GM23248 (cell line): ENCODE measurements around the gene SLC1A2. TPM values are rescaled to one million over a fixed set of nuclear protein-coding genes. Genes with fewer than 3 reads are reported as not detected.

Experiments used
- DNase-seq: peaks from one replicate; pipeline ENCODE4 v3.0.0-alpha.2; 2015
- H2AFZ ChIP-seq: fragments of 200-600 bp; sonication (generic); 2 replicates; pipeline ENCODE4 v1.6.1; 2016; ENCODE audit warnings: antibody characterized with exemption
- H3F3A ChIP-seq: fragments of 200-600 bp; sonication (generic); 2 replicates; pipeline ENCODE4 v1.6.1; 2016; ENCODE audit warnings: mild to moderate bottlenecking, antibody characterized with exemption, mixed run types; ENCODE audit not compliant: insufficient read depth
- H3K27ac ChIP-seq: fragments of 200-600 bp; sonication (generic); 2 replicates; pipeline ENCODE4 v1.5.1; 2016; ENCODE audit warnings: mild to moderate bottlenecking
- H3K27me3 ChIP-seq: fragments of 200-600 bp; sonication (generic); replicated peaks from 2 replicates; pipeline ENCODE4 v1.6.1; 2016; ENCODE audit warnings: mild to moderate bottlenecking; ENCODE audit not compliant: insufficient read depth
- H3K36me3 ChIP-seq: fragments of 200-600 bp; sonication (generic); 2 replicates; pipeline ENCODE4 v1.6.1; 2016; ENCODE audit warnings: low read depth, mild to moderate bottlenecking
- H3K4me1 ChIP-seq: fragments of 200-600 bp; sonication (generic); 2 replicates; pipeline ENCODE4 v1.6.1; 2016; ENCODE audit warnings: mild to moderate bottlenecking; ENCODE audit not compliant: insufficient read depth
- H3K4me2 ChIP-seq: fragments of 200-600 bp; sonication (generic); one replicate; pipeline ENCODE4 v1.6.1; 2016; ENCODE audit warnings: mild to moderate bottlenecking; ENCODE audit not compliant: unreplicated experiment
- H3K4me3 ChIP-seq: fragments of 200-600 bp; sonication (generic); 2 replicates; pipeline ENCODE4 v1.5.1; 2016; ENCODE audit warnings: mild to moderate bottlenecking
- H3K79me2 ChIP-seq: fragments of 200-600 bp; sonication (generic); 2 replicates; pipeline ENCODE4 v1.6.1; 2016; ENCODE audit warnings: mild to moderate bottlenecking; ENCODE audit not compliant: insufficient read depth
- H3K9ac ChIP-seq: fragments of 200-600 bp; sonication (generic); 2 replicates; pipeline ENCODE4 v1.6.1; 2016; ENCODE audit warnings: mild to moderate bottlenecking
- H3K9me2 ChIP-seq: fragments of 200-600 bp; sonication (generic); 2 replicates; pipeline ENCODE4 v1.6.1; 2016; ENCODE audit warnings: mixed run types, mild to moderate bottlenecking, moderate library complexity; ENCODE audit not compliant: insufficient read depth
- H3K9me3 ChIP-seq: fragments of 200-600 bp; sonication (generic); one replicate; pipeline ENCODE4 v1.6.1; 2017; ENCODE audit warnings: low read depth
- H4K20me1 ChIP-seq: fragments of 200-600 bp; sonication (generic); 2 replicates; pipeline ENCODE4 v1.6.0; 2016; ENCODE audit not compliant: insufficient read depth
- EZH2 ChIP-seq: fragments of 200-600 bp; sonication (generic); IDR thresholded peaks from 2 replicates; pipeline ENCODE4 v1.6.1; 2018; ENCODE audit warnings: antibody characterized with exemption, mild to moderate bottlenecking; ENCODE audit not compliant: insufficient read depth, poor library complexity, severe bottlenecking
- EZH2phosphoT487 ChIP-seq: fragments of 200-600 bp; sonication (generic); IDR thresholded peaks from 2 replicates; pipeline ENCODE4 v1.6.1; 2018; ENCODE audit warnings: antibody characterized with exemption, moderate library complexity, mild to moderate bottlenecking, low read depth; ENCODE audit not compliant: insufficient read depth
- WGBS, 2 experiments: methylation state at CpG; one replicate each; pipeline ENCODE4 v1.1.6; 2015 to 2017; ENCODE audit warnings: low lambda C conversion rate in 2 of 2, low coverage in 1 of 2; ENCODE audit errors: missing lambda C conversion rate in 2 of 2; 5-methylcytosine and 5-hydroxymethylcytosine counted together
- in situ Hi-C: fragments of 300-500 bp; cut with MboI; formaldehyde crosslinking; loops from 2 replicates; pipeline ENCODE4 v1.15.0; 2020
- polyA plus RNA-seq: library from polyadenylated mRNA; unstranded; fragments of >200 nt; fragmentation: Nextera tagmentation; extraction: Ambion mirVana; gene quantifications from 2 replicates; pipeline ENCODE4 v1.2.1, GENCODE V29; 2016
- total RNA-seq: library from RNA; depleted of rRNA; stranded (reverse); fragments of >200 nt; shearing (Covaris generic); gene quantifications from 2 replicates; pipeline ENCODE4 v1.2.3, GENCODE V29; 2014

The SLC1A2 gene
- total and polyA plus RNA-seq, 2 experiments from 2014 or later: 0.88 to 1.2 TPM

DNA sequence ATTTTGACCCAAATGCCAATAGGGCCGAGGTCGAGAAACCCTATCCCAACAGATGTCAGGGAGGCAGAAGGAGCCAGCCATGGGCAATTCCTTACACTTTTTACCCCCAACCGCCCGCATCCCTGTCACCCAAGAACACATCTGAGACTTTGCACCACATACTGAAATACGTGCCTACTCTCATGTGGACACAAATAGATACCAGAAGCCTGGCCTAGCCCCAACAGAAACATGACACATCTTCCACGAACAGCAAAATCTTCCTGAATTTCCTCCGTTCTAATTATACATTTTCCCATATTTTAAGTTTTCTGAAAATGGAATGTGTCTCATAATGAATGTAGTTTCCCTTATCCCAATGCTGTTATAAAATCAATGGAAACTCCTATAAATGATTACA is 64.7 kb downstream of the SLC1A2 start:
- peak; percentile 82 for DNase-seq
- Histone ChIP-seq H3K4me3 (0 out of 2 replicates have a peak overlapping the region, but pooled peaks have one; percentile 20), H3K4me1 (peaks cover 29% of the 10 kb centered on the region), H3F3A (peaks cover 31% of the 10 kb centered on the region), H3K27me3 (no peaks in the 10 kb centered on the region), H3K27ac (peak overlapping the region; percentile 52), H3K36me3 (no peaks in the 10 kb centered on the region), H3K9me3 (no peaks in the 10 kb centered on the region), H3K9ac (no peak overlapping the region), H3K79me2 (no peaks in the 10 kb centered on the region), H4K20me1 (no peaks in the 10 kb centered on the region), H3K4me2 (peak overlapping the region; percentile 79), H3K9me2 (no peaks in the 10 kb centered on the region), H2AFZ (peak overlapping the region; percentile 58)
- in situ Hi-C loops: no loop called here
- TF ChIP-seq EZH2 (no peak), EZH2phosphoT487 (no peak)
- WGBS, 2 experiments: 15 to 18% methylated on average over 7 of the region's 7 CpGs

DNA sequence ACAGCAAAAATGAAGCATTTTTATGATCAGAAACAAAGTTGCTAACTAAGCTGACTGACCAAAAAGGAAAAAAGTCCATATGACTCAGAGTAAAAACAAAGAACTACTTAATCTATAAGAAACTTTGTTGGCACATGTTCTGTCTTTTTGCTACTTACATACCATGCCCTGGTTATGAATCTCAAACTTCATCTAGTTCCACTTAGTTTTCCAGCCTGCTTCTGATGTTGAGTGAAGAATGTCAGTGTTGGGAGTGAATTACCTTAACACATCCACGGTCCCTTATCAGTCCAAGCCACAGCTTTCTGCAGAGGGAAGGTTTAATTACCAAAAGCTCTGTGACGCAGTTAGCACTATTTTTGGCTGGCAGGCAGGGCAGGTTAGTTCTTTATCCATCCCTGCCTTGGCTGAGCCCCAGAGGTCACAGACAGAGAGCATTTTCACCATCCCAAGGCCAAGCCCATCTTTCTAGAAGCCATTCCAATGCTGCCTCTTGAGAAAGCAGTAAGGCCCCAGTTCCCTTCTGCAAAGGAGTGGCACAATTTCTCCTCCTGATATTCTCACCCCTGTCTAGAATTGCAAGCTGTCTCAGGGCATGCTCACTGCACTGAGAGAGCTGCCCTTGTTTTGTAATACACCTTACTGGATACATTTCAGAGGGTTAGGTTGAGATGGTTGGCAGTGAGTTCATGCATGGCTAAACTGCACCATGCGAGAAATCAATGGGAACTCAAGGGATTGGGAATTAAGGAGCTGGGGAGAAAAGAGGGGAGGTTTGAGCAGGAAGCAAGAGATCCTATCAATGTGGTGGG is 67.1 kb downstream of the SLC1A2 start:
- Histone ChIP-seq H2AFZ (no peak overlapping the region), H4K20me1 (no peaks in the 10 kb centered on the region), H3K27ac (peak overlapping the region; percentile 37), H3K9me3 (no peaks in the 10 kb centered on the region), H3K9me2 (no peaks in the 10 kb centered on the region), H3K4me1 (peaks cover 42% of the 10 kb centered on the region), H3K4me3 (no peak overlapping the region), H3K9ac (no peak overlapping the region), H3K27me3 (no peaks in the 10 kb centered on the region), H3K36me3 (no peaks in the 10 kb centered on the region), H3F3A (peaks cover 33% of the 10 kb centered on the region), H3K79me2 (no peaks in the 10 kb centered on the region), H3K4me2 (peak overlapping the region; percentile 24)
- TF ChIP-seq EZH2 (no peak), EZH2phosphoT487 (no peak)
- in situ Hi-C loops: no loop called here
- DNase-seq: peak; percentile 81
- 87 to 96% methylated on average over 3 of the region's 3 CpGs for WGBS, 2 experiments

- no peaks in the 10 kb centered on the region for H3K27me3 ChIP-seq
- H3K27ac ChIP-seq: no peak overlapping the region
- H3K4me2 ChIP-seq: no peak overlapping the region
- DNase-seq: no peak
- no peaks in the 10 kb centered on the region for H4K20me1 ChIP-seq
- H3K4me1 ChIP-seq: peaks cover 41% of the 10 kb centered on the region
- TF ChIP-seq EZH2phosphoT487 (no peak), EZH2 (no peak)
- 98% methylated on average over 4 of the region's 4 CpGs for WGBS, 2 experiments
- H3K9me2 ChIP-seq: no peaks in the 10 kb centered on the region
- in situ Hi-C loops: no loop called here
- peaks cover 35% of the 10 kb centered on the region for H3F3A ChIP-seq
- no peaks in the 10 kb centered on the region for H3K79me2 ChIP-seq
- H2AFZ ChIP-seq: no peak overlapping the region
- H3K36me3 ChIP-seq: no peaks in the 10 kb centered on the region
- H3K9ac ChIP-seq: no peak overlapping the region
- H3K9me3 ChIP-seq: no peaks in the 10 kb centered on the region
- H3K4me3 ChIP-seq: no peak overlapping the region
These were observed 69.5 kb downstream of the SLC1A2 start for GRCh38 chr11:35349897-35350296.

DNA sequence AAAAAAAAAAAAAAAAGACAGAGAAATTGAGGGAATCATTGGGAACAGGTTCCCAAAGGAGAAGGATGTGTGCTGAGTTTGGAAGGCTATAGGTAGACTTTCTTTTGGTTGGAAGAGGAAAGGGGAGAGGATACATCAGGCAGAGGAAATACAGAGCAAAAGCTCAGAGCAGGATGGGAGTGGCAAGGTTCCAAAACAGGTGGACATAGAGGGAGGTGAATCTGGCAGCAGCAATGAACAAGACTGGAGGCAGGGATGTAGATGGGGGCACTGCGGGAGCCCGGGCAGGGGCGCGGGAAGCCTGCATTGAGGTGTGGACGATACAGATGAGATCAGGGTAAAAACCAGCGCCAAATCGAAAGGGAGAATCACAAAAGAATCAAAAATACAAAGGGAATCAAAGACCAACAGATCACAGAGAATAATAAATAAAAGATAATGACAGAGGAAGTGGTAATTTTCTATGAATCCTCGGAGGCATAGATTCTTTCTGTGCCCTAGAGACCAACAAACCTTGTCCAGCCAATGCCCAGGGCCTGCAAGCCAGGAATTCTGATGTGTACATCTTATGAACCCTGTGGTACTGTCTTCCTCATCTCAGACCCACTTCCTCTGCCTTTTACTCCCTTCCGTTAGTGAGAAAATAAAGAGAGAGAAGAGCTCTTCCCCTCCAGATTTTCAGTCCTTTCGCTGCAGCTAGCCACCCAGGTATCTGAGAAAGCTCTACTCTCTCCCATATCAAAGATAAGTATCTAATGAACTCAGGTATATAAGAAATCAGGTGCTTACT is 70.3 kb downstream of the SLC1A2 start:
- 96 to 97% methylated on average over 10 of the region's 10 CpGs for WGBS, 2 experiments
- no peaks in the 10 kb centered on the region for H4K20me1 ChIP-seq
- no peaks in the 10 kb centered on the region for H3K9me3 ChIP-seq
- peaks cover 33% of the 10 kb centered on the region for H3F3A ChIP-seq
- H3K4me2 ChIP-seq: no peak overlapping the region
- no peaks in the 10 kb centered on the region for H3K27me3 ChIP-seq
- no peak overlapping the region for H3K27ac ChIP-seq
- no peak overlapping the region for H3K4me3 ChIP-seq
- H3K79me2 ChIP-seq: no peaks in the 10 kb centered on the region
- in situ Hi-C loops: no loop called here
- H2AFZ ChIP-seq: no peak overlapping the region
- no peaks in the 10 kb centered on the region for H3K9me2 ChIP-seq
- H3K4me1 ChIP-seq: peaks cover 33% of the 10 kb centered on the region
- TF ChIP-seq EZH2 (no peak), EZH2phosphoT487 (no peak)
- no peak overlapping the region for H3K9ac ChIP-seq
- DNase-seq: no peak
- H3K36me3 ChIP-seq: no peaks in the 10 kb centered on the region
